Activated T-cell treated with anti-CD3 and anti-CD28 coated beads, Interleukin-2, amount 50 U/mL, for 24 hours (primary cell): ENCODE measurements around the gene VTA1.
"Not testable (repeated sequence)": the region's sequence is repeated elsewhere in the genome, so short reads cannot be mapped to it uniquely, and the experiment has no call there.

ENCODE experiments used
- DNase-seq: peaks from one replicate; pipeline ENCODE4 v3.0.0-alpha.2; 2020
- H3K27ac Mint-ChIP-seq: 2 replicates; pipeline ENCODE4 v1.8.0; 2020; ENCODE audit warnings: mild to moderate bottlenecking, mixed read lengths
- H3K27me3 Mint-ChIP-seq: 2 replicates; pipeline ENCODE4 v1.8.0; 2020; ENCODE audit warnings: mixed read lengths
- H3K36me3 Mint-ChIP-seq: 2 replicates; pipeline ENCODE4 v1.8.0; 2020; ENCODE audit warnings: low read depth, mixed read lengths
- H3K4me1 Mint-ChIP-seq: 2 replicates; pipeline ENCODE4 v1.8.0; 2020; ENCODE audit warnings: low read depth, mixed read lengths
- H3K4me3 Mint-ChIP-seq: 2 replicates; pipeline ENCODE4 v1.8.0; 2020; ENCODE audit warnings: mild to moderate bottlenecking, moderate library complexity, mixed read lengths
- H3K9me3 Mint-ChIP-seq: 2 replicates; pipeline ENCODE4 v1.8.0; 2020; ENCODE audit warnings: mixed read lengths

VTA1 gene

GRCh38 chr6:142155091-142155490 lies 8.0 kb downstream of the VTA1 start:
- Mint-ChIP-seq H3K9me3 (no peaks in the 10 kb centered on the region), H3K4me1 (peaks cover 68% of the 10 kb centered on the region), H3K36me3 (peaks cover 33% of the 10 kb centered on the region), H3K27me3 (no peaks in the 10 kb centered on the region), H3K27ac (no peak overlapping the region), H3K4me3 (no peak overlapping the region)
- no peak for DNase-seq

DNA sequence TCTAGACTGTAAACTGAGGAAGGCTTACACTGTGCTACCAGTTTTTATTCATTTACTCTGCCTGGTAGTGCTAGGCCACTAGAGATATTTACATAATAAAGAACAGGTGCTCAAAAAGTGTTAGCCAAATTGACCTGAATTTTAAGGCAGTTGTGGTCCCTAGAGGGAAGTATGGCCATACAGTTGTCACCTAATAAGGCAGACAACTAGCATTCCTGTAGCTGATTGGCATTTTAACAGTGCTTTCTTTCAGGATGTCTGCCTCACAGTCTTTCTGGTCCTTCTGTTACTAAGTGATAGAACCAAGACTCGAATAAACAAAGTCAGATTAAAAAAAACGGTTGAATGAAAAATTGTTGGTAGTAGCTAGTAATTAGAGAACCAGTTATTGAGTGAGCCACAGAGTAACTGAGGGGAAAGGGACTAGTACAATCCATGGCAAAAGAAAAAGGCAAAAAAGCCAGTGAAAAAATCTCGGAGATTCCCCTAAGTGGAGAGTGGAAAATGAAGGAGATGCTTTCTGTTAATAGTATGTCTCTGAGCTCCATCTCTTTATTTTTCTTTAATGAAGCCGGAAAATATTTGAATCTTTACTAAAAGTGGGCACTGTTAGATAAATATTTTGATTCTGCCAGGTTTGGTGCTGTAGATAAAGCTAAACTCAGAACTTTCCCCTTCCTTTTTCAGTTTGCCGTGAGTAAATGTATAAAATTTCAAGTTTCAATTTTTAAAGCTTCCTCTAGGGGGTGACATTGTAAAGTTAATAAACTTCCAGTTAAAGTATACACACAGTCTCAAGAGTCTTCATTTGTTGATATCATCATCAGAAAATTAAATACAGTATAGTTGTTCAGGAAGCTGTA lies 9.1 kb downstream of the VTA1 start:
- Mint-ChIP-seq H3K4me3 (no peak overlapping the region), H3K36me3 (peaks cover 27% of the 10 kb centered on the region), H3K9me3 (no peaks in the 10 kb centered on the region), H3K4me1 (peaks cover 64% of the 10 kb centered on the region), H3K27ac (peak overlapping the region; percentile 45), H3K27me3 (no peaks in the 10 kb centered on the region)
- no peak for DNase-seq

DNA sequence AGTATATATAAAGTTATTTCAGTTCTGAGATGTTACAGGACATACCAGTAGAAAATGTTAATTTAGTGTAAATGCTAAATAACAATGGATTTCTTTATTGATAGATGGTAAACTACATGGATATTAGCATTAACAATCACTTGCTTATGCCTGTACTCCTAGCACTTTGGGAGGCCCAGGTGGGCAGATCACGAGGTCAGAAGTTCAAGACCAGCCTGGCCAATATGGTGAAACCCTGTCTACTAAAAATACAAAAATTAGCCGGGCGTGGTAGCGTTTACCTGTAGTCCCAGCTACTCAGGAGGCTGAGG lies 9.7 kb downstream of the VTA1 start:
- DNase-seq, H3K4me3 Mint-ChIP-seq, H3K9me3 Mint-ChIP-seq, H3K27ac Mint-ChIP-seq, H3K27me3 Mint-ChIP-seq: not testable (repeated sequence)
- peaks cover 62% of the 10 kb centered on the region for H3K4me1 Mint-ChIP-seq
- peaks cover 21% of the 10 kb centered on the region for H3K36me3 Mint-ChIP-seq

GRCh38 chr6:142162780-142163179 lies 15.7 kb downstream of the VTA1 start:
- no peak overlapping the region for H3K4me3 Mint-ChIP-seq
- peaks cover 37% of the 10 kb centered on the region for H3K4me1 Mint-ChIP-seq
- no peaks in the 10 kb centered on the region for H3K27me3 Mint-ChIP-seq
- no peak overlapping the region for H3K27ac Mint-ChIP-seq
- DNase-seq: no peak
- no peaks in the 10 kb centered on the region for H3K9me3 Mint-ChIP-seq
- peaks cover 31% of the 10 kb centered on the region for H3K36me3 Mint-ChIP-seq

DNA sequence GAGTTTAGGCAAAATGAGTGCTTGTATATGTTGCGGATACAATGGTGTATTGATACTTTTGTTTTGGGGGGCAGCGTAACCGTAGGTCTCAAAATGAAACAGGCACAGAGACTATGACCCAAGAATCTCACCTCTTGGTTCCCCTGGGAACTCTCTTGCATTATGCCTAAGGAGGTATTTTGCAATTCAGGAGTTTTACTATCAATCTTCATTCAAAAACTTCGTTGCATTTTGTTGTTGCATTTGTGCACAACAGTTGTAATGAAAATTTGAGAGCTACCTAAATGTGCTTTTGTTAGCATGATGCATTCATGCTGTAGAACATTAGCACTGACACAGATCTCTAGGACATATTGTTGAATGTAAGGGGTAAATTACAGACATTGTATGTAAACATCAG lies 18.2 kb downstream of the VTA1 start:
- peak overlapping the region; percentile 32 for H3K27ac Mint-ChIP-seq
- H3K36me3 Mint-ChIP-seq: peaks cover 43% of the 10 kb centered on the region
- no peaks in the 10 kb centered on the region for H3K27me3 Mint-ChIP-seq
- H3K4me1 Mint-ChIP-seq: peaks cover 28% of the 10 kb centered on the region
- H3K9me3 Mint-ChIP-seq: no peaks in the 10 kb centered on the region
- no peak for DNase-seq
- no peak overlapping the region for H3K4me3 Mint-ChIP-seq

GRCh38 chr6:142167071-142167470 lies 20.0 kb downstream of the VTA1 start:
- Mint-ChIP-seq H3K27ac (no peak overlapping the region), H3K36me3 (peaks cover 54% of the 10 kb centered on the region)

GRCh38 chr6:142167486-142167885 lies 20.4 kb downstream of the VTA1 start:
- no peak for DNase-seq
- H3K27ac Mint-ChIP-seq: peak overlapping the region; percentile 64
- peaks cover 14% of the 10 kb centered on the region for H3K4me1 Mint-ChIP-seq
- H3K9me3 Mint-ChIP-seq: no peaks in the 10 kb centered on the region
- no peaks in the 10 kb centered on the region for H3K27me3 Mint-ChIP-seq
- H3K4me3 Mint-ChIP-seq: no peak overlapping the region
- H3K36me3 Mint-ChIP-seq: peaks cover 59% of the 10 kb centered on the region

More at GRCh38 chr6:142167071-142167470, 20.0 kb downstream of the VTA1 start:
- H3K4me3 Mint-ChIP-seq: no peak overlapping the region
- DNase-seq: no peak
- no peaks in the 10 kb centered on the region for H3K27me3 Mint-ChIP-seq
- no peaks in the 10 kb centered on the region for H3K9me3 Mint-ChIP-seq
- peaks cover 18% of the 10 kb centered on the region for H3K4me1 Mint-ChIP-seq

GRCh38 chr6:142171351-142171750 lies 24.3 kb downstream of the VTA1 start:
- Mint-ChIP-seq H3K9me3 (peaks cover 7% of the 10 kb centered on the region), H3K36me3 (peaks cover 89% of the 10 kb centered on the region), H3K27ac (no peak overlapping the region), H3K4me3 (no peak overlapping the region), H3K4me1 (no peaks in the 10 kb centered on the region), H3K27me3 (no peaks in the 10 kb centered on the region)
- no peak for DNase-seq

GRCh38 chr6:142172758-142173157 lies 25.7 kb downstream of the VTA1 start:
- Mint-ChIP-seq H3K4me1 (no peaks in the 10 kb centered on the region), H3K36me3 (peaks cover 89% of the 10 kb centered on the region), H3K4me3 (no peak overlapping the region), H3K27ac (peak overlapping the region; percentile 20), H3K9me3 (peaks cover 15% of the 10 kb centered on the region), H3K27me3 (no peaks in the 10 kb centered on the region)
- no peak for DNase-seq

- H3K27ac Mint-ChIP-seq: no peak overlapping the region
- peaks cover 18% of the 10 kb centered on the region for H3K9me3 Mint-ChIP-seq
- DNase-seq: no peak
- H3K4me3 Mint-ChIP-seq: no peak overlapping the region
- H3K27me3 Mint-ChIP-seq: no peaks in the 10 kb centered on the region
- peaks cover 87% of the 10 kb centered on the region for H3K36me3 Mint-ChIP-seq
- no peaks in the 10 kb centered on the region for H3K4me1 Mint-ChIP-seq
Observed at GRCh38 chr6:142173980-142174379, 26.9 kb downstream of the VTA1 start.

- no peak overlapping the region for H3K27ac Mint-ChIP-seq
- peaks cover 93% of the 10 kb centered on the region for H3K36me3 Mint-ChIP-seq
- no peak for DNase-seq
- no peaks in the 10 kb centered on the region for H3K27me3 Mint-ChIP-seq
- H3K4me1 Mint-ChIP-seq: no peaks in the 10 kb centered on the region
- H3K9me3 Mint-ChIP-seq: peaks cover 18% of the 10 kb centered on the region
- no peak overlapping the region for H3K4me3 Mint-ChIP-seq
Observed at GRCh38 chr6:142174703-142175102, 27.6 kb downstream of the VTA1 start.

GRCh38 chr6:142178129-142178528 lies 31.1 kb downstream of the VTA1 start:
- Mint-ChIP-seq H3K27ac (no peak overlapping the region), H3K4me3 (no peak overlapping the region), H3K27me3 (no peaks in the 10 kb centered on the region), H3K9me3 (peaks cover 18% of the 10 kb centered on the region), H3K36me3 (peaks cover 79% of the 10 kb centered on the region), H3K4me1 (peaks cover 6% of the 10 kb centered on the region)
- DNase-seq: no peak

DNA sequence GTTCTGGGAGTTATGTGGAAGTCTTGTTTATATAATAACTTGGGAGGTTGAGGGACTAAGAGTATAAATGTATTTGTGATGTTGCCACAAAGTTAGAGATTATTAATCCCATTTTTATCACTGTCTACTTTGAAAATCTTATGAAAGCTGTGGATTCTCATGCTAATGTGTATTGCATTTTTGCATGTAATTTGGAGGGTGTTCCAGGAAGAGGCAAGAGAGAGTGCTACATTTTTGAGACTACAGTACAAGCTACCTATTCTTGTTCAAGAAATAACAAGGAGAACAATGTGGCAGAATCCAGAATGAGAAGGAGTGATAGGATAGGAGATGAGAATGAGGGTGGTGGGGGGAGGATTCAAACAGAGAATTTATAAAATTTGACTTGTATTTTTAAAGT lies 34.9 kb downstream of the VTA1 start:
- Mint-ChIP-seq H3K4me1 (peaks cover 13% of the 10 kb centered on the region), H3K9me3 (peaks cover 8% of the 10 kb centered on the region), H3K27ac (no peak overlapping the region), H3K27me3 (no peaks in the 10 kb centered on the region), H3K4me3 (no peak overlapping the region), H3K36me3 (peaks cover 46% of the 10 kb centered on the region)
- DNase-seq: no peak

DNA sequence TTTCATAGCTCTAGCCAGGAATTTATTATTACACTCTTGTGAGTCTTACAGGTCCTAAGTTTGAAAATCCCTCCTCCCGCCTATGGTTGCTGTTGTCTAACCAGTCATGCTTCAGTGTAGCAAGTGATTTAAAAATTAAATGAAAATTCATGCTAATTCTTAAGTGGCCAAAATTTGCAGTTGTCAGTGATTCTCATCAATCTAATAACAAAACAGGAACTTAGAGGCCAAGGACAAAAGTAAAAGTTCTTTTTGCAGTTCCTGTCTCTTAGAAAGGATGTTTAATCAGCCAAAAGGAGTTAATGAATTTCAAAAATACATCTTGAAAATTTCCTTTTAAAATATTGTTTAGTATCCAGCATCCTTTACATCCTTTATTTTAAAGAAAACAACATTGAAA lies 36.3 kb downstream of the VTA1 start:
- Mint-ChIP-seq H3K36me3 (peaks cover 37% of the 10 kb centered on the region), H3K27ac (no peak overlapping the region), H3K4me3 (no peak overlapping the region), H3K27me3 (no peaks in the 10 kb centered on the region), H3K9me3 (no peaks in the 10 kb centered on the region), H3K4me1 (peaks cover 13% of the 10 kb centered on the region)
- DNase-seq: no peak

GRCh38 chr6:142184307-142184706 lies 37.2 kb downstream of the VTA1 start:
- Mint-ChIP-seq H3K27ac (no peak overlapping the region), H3K36me3 (peaks cover 37% of the 10 kb centered on the region), H3K4me3 (no peak overlapping the region), H3K27me3 (no peaks in the 10 kb centered on the region), H3K9me3 (no peaks in the 10 kb centered on the region), H3K4me1 (peaks cover 13% of the 10 kb centered on the region)
- DNase-seq: no peak
